ENCODE results near the gene TRAPPC2L. TPM values are rescaled to one million over a fixed set of nuclear protein-coding genes. Genes with fewer than 3 reads are reported as not detected.
A peak's percentile ranks its signal among the peaks of the same experiment; 100 is the strongest.

Gene TRAPPC2L
- total and polyA plus RNA-seq, 4 donors, result 34.2 to 106 (median 48.5) TPM

DNA sequence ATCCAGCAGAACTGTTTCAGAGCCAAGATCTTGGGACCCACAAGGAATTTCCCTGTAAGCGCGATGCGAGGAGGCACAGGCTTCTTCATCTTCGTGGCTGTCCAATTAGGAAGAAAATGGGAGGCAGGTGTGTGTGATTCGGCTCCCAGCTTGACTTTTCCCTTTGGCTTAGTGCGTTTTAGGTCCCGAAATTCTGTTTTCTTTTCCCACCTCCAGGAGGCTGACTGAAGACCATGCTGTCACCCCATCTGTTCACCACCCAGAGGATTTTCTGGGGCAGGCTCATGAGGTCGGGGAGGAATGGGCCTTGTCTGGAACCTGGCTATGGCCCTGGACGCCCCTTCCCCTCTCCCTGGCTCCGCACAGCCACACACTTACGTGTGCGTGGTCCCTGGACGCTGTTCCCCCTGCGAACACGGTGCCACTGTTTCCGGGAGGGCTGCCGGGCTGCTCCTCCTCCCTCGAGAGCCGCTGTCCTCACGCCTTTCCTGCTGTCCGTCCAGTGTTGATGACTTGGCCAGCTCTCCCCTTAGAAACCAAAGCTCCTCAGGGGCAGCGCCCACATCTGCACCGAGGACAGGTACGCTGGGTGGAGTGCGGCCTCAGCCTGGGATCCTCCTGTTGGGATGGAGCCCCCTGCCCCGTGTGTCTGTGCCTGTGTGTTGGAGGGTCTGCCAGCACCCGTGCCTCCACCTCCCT lies 12.2 kb downstream of the TRAPPC2L start:
- H3K27me3 ChIP-seq (ENCODE audit: control insufficient read depth in 3 of 3, insufficient read depth in 3 of 3, low read length in 2 of 3), result peaks cover 0 to 3% (median 3%) of the 10 kb centered on the region in 3 donors
- peaks cover 0 to 7% (median 1%) of the 10 kb centered on the region in 5 donors for H3K4me1 ChIP-seq (ENCODE audit: control insufficient read depth in 5 of 5, insufficient read depth in 5 of 5, low read length in 5 of 5)
- no peak for TF ChIP-seq CTCF (IDR thresholded peaks at IDR 0.05; ENCODE audit: control extremely low read depth, extremely low read depth)
- no peak overlapping the region for H3K27ac ChIP-seq (ENCODE audit: low read depth in 1 of 2, low read length in 1 of 2)
- H3K9me3 ChIP-seq (ENCODE audit: control insufficient read depth in 4 of 4, insufficient read depth in 3 of 4, low read length in 3 of 4), result no peaks in the 10 kb centered on the region
- H3K36me3 ChIP-seq (ENCODE audit: control insufficient read depth in 4 of 4, insufficient read depth in 4 of 4, low read length in 4 of 4), result peaks cover 0 to under 1% (median 0%) of the 10 kb centered on the region in 4 donors
- ATAC-seq (ENCODE audit: insufficient read depth, low FRiP score) (no peak), DNase-seq (no peak)
- WGBS, 2 donors, result 77 to 90% methylated on average over 27 of the region's 27 CpGs
- no peak overlapping the region for H3K9ac ChIP-seq (ENCODE audit: insufficient read depth in 1 of 2, low read length in 2 of 2)
- no peak overlapping the region for H3K4me3 ChIP-seq

GRCh38 chr16:88869673-88869980 lies 12.7 kb downstream of the TRAPPC2L start:
- WGBS, 2 donors, result 76 to 85% methylated on average over 9 of the region's 9 CpGs
- DNase-seq (peak in 1 of 3 donors; percentile 22), ATAC-seq (ENCODE audit: insufficient read depth, low FRiP score) (no peak)
- peaks cover 0 to 7% (median 1%) of the 10 kb centered on the region in 5 donors for H3K4me1 ChIP-seq (ENCODE audit: control insufficient read depth in 5 of 5, insufficient read depth in 5 of 5, low read length in 5 of 5)
- peaks cover 0 to 3% (median 3%) of the 10 kb centered on the region in 3 donors for H3K27me3 ChIP-seq (ENCODE audit: control insufficient read depth in 3 of 3, insufficient read depth in 3 of 3, low read length in 2 of 3)
- TF ChIP-seq CTCF (IDR thresholded peaks at IDR 0.05; ENCODE audit: control extremely low read depth, extremely low read depth), result no peak
- no peaks in the 10 kb centered on the region for H3K9me3 ChIP-seq (ENCODE audit: control insufficient read depth in 4 of 4, insufficient read depth in 3 of 4, low read length in 3 of 4)
- H3K27ac ChIP-seq (ENCODE audit: low read depth in 1 of 2, low read length in 1 of 2), result no peak overlapping the region
- peaks cover 0 to 1% (median 0%) of the 10 kb centered on the region in 4 donors for H3K36me3 ChIP-seq (ENCODE audit: control insufficient read depth in 4 of 4, insufficient read depth in 4 of 4, low read length in 4 of 4)
- no peak overlapping the region for H3K4me3 ChIP-seq
- no peak overlapping the region for H3K9ac ChIP-seq (ENCODE audit: insufficient read depth in 1 of 2, low read length in 2 of 2)

DNA sequence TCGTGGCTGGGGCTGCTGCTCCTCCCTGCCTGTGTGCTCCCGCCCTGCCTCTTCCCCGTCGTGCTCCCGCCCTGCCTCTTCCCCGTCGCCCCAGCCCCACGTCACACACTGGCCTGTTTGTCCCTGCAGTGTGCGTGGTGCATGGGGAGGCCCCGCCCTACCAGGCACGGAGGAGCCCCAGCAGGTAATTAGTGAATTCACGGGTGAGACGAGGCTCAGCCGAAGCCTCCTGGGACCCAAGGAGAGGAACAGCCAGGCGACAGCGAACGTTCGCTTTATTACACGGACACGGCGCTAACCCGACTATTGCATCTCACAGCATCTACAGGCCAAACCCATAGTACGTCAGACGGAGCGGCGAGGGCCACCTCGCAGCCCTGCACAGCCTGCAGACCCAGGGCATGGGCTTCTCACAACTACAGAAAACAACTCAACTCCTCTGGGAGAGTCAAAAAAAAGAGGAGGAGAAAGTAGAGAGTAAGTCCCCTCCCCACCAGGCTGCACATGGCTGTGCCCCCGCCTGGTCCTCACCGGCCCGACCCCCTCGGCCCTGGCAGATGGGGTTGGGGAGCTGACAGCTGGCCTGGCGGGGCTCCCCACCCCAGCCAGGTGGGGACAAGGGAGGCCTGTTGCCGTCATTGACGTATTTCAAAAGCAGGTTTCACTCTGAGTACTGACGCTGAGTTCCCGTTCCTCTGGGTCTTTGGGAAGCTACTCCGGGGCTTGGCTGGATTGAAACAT lies 13.9 kb downstream of the TRAPPC2L start:
- ATAC-seq (ENCODE audit: insufficient read depth, low FRiP score), result no peak
- Histone ChIP-seq H3K4me3 (no peak overlapping the region), H3K4me1 (ENCODE audit: control insufficient read depth in 5 of 5, insufficient read depth in 5 of 5, low read length in 5 of 5) (peaks cover 0 to 7% (median 1%) of the 10 kb centered on the region in 5 donors), H3K9ac (ENCODE audit: insufficient read depth in 1 of 2, low read length in 2 of 2) (no peak overlapping the region), H3K27me3 (ENCODE audit: control insufficient read depth in 3 of 3, insufficient read depth in 3 of 3, low read length in 2 of 3) (peaks cover 0 to 3% (median 3%) of the 10 kb centered on the region in 3 donors), H3K27ac (ENCODE audit: low read depth in 1 of 2, low read length in 1 of 2) (no peak overlapping the region), H3K36me3 (ENCODE audit: control insufficient read depth in 4 of 4, insufficient read depth in 4 of 4, low read length in 4 of 4) (peaks cover 0 to 1% (median 0%) of the 10 kb centered on the region in 4 donors), H3K9me3 (ENCODE audit: control insufficient read depth in 4 of 4, insufficient read depth in 3 of 4, low read length in 3 of 4) (no peaks in the 10 kb centered on the region)
- no peak for DNase-seq
- no peak for TF ChIP-seq CTCF (IDR thresholded peaks at IDR 0.05; ENCODE audit: control extremely low read depth, extremely low read depth)
- 33 to 42% methylated on average over 37 of the region's 37 CpGs for WGBS, 2 donors

Data from lung (tissue), 12 donors.